ENCODE results near the gene UNC79. TPM values are rescaled to one million over a fixed set of nuclear protein-coding genes. Genes with fewer than 3 reads are reported as not detected.

UNC79 gene
- total RNA-seq, 1 donor from 2014 or later, result not detected

DNA sequence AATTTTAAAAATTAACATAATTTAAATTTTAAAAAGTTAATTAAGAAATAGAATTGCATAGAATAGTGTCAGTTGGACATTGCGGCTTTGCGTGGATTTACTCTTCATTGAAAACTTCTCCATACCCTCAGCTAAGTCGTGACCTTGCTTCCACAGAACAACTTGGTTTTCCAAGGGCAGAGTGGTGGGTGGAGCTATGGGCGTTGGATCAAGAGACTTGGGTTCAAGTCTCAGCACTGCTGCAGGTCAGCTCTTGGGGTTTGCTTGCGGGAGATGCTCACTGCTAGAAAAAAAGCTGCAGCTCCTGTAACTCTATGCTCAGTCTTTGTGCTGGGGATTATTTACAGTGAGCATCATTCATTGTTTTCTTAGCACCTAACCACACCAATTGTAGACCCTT is 223.9 kb downstream of the UNC79 start:
- intact Hi-C loops (cut with micrococcal nuclease), result no loop called here
- H3K4me1 Mint-ChIP-seq (ENCODE audit: low read depth), result no peaks in the 10 kb centered on the region

DNA sequence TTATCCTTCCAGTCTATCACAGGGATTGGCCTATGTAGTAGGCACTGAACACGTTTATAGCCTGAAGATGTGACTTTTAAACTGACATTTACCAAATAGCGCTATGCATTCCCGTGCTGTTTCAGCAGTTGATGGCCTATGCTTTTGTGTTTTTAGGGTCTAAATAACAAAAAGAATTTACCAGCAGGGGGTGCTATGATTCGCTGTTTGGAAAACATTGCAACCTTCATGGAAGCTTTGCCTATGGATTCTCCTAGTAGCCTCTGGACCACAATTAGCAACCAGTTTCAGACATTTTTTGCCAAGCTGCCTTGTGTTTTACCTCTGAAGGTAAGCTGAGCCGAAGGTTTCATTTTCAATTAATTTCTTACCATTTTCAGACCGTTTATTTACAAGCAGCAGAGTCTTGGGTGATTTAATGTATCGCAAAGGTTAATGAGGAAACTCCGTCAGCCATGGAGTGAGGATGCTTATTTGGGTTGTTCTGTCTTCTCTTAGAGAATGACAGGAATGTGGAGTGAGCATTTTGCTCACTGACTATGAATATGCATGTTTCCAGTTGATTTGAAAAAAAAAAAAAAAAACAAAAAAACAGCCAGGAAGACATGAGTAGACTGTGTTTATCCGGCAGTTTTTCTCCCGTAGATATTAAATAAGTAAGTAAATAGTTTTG is 224.5 kb downstream of the UNC79 start:
- H3K4me1 Mint-ChIP-seq (ENCODE audit: low read depth), result no peaks in the 10 kb centered on the region
- H3K9me3 Mint-ChIP-seq, result no peaks in the 10 kb centered on the region
- intact Hi-C loops (cut with micrococcal nuclease), result loop anchor here (1.0 kb wide), 1 partner anchor 238 kb away; no protein-coding TSS in a partner anchor
- H3K27ac Mint-ChIP-seq, result no peak overlapping the region
- no peak for DNase-seq (ENCODE audit: low spot score)
- no peaks in the 10 kb centered on the region for H3K36me3 Mint-ChIP-seq (ENCODE audit: low read depth)
- peaks cover 12% of the 10 kb centered on the region for H3K27me3 Mint-ChIP-seq (ENCODE audit: low read depth)
- H3K4me3 Mint-ChIP-seq (ENCODE audit: low read depth), result no peak overlapping the region

More for the DNA sequence above, 223.9 kb downstream of the UNC79 start:
- Mint-ChIP-seq H3K9me3 (no peaks in the 10 kb centered on the region), H3K36me3 (ENCODE audit: low read depth) (no peaks in the 10 kb centered on the region), H3K27me3 (ENCODE audit: low read depth) (peaks cover 12% of the 10 kb centered on the region), H3K27ac (no peak overlapping the region), H3K4me3 (ENCODE audit: low read depth) (no peak overlapping the region)
- no peak for DNase-seq (ENCODE audit: low spot score)

DNA sequence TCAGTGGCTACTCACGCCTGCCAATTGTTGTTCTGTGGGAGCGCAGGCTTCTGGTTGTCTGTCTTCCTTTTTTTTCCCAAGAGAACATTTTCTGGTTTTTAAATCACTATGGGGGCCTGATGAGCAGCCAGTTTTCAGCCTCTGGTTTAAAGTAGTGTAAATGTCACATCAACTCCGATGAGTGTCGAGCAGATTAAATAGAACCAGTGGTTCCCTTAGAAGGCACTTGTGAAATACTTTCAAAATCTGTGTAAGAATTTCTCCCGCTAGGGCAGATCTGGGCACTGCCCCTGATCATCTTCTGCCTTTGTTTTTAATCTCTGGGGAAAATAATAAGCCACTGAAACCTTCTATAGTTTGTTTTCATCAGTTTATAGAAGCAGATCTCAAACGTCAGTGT is 227.1 kb downstream of the UNC79 start:
- H3K9me3 Mint-ChIP-seq, result no peaks in the 10 kb centered on the region
- no peaks in the 10 kb centered on the region for H3K36me3 Mint-ChIP-seq (ENCODE audit: low read depth)
- intact Hi-C loops (cut with micrococcal nuclease), result no loop called here
- H3K4me1 Mint-ChIP-seq (ENCODE audit: low read depth), result no peaks in the 10 kb centered on the region
- no peak overlapping the region for H3K4me3 Mint-ChIP-seq (ENCODE audit: low read depth)
- H3K27ac Mint-ChIP-seq, result no peak overlapping the region
- DNase-seq (ENCODE audit: low spot score), result no peak
- H3K27me3 Mint-ChIP-seq (ENCODE audit: low read depth), result peaks cover 9% of the 10 kb centered on the region

DNA sequence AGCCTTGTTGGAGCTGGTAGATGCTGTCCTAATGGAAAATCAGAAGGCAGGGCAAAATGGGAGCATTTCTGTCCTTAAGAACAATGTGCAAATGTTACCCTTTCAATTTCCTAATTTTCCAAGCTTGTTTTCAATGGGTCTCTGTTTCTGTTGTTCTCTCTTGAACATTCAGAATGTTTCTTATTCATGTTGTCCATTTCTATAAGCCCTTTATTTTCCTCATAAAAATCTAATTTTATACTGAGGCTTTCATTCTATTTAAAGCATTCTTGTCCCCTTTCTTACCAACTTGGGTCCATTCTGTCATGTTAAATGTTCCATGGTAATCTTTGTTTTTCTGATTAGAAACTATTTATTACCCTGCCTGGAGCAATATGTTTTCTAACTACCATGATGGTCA is 232.6 kb downstream of the UNC79 start:
- H3K4me3 Mint-ChIP-seq (ENCODE audit: low read depth), result no peak overlapping the region
- DNase-seq (ENCODE audit: low spot score), result no peak
- H3K27ac Mint-ChIP-seq, result no peak overlapping the region
- peaks cover 34% of the 10 kb centered on the region for H3K9me3 Mint-ChIP-seq
- peaks cover 5% of the 10 kb centered on the region for H3K27me3 Mint-ChIP-seq (ENCODE audit: low read depth)
- H3K4me1 Mint-ChIP-seq (ENCODE audit: low read depth), result no peaks in the 10 kb centered on the region
- intact Hi-C loops (cut with micrococcal nuclease), result no loop called here
- no peaks in the 10 kb centered on the region for H3K36me3 Mint-ChIP-seq (ENCODE audit: low read depth)

DNA sequence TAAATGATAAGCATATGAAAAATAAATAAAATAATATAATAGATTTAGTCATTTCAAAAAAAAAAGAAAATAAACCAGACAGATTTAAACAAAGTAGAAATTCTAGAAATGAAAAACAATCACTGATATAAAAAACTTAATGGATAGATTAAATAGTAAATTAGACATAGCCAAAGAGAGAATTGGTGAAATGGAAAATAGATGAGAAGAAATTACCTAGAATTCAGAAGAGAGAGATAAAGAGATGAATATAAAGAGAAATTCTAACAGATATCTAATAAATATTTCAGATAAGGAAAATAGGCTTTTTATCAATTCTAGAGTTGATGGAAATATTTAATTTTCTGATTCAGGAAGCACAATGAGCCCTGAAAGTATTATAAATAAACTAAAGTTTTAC is 234.4 kb downstream of the UNC79 start:
- no peaks in the 10 kb centered on the region for H3K36me3 Mint-ChIP-seq (ENCODE audit: low read depth)
- no peak overlapping the region for H3K27ac Mint-ChIP-seq
- peaks cover 34% of the 10 kb centered on the region for H3K9me3 Mint-ChIP-seq
- intact Hi-C loops (cut with micrococcal nuclease), result no loop called here
- H3K4me1 Mint-ChIP-seq (ENCODE audit: low read depth), result no peaks in the 10 kb centered on the region
- H3K4me3 Mint-ChIP-seq (ENCODE audit: low read depth), result no peak overlapping the region
- no peak for DNase-seq (ENCODE audit: low spot score)
- peaks cover 2% of the 10 kb centered on the region for H3K27me3 Mint-ChIP-seq (ENCODE audit: low read depth)

DNA sequence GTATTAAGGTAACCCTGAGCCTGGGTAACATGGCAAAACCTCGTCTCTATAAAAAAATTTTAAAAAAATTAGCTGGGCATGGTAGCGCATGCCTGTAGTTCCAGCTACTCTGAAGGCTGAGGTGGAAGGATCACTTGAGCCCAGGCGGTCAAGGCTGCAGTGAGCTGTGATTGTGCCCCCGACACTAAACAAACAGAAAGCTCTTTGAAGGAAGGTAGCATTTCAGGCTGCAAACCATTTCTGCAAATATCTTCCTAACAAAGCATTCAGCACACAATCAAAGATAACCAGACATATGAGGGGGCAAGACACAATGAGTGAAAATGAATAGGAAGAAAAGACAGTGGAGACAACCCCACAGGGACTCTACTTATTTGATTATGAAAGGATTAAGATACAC is 238.9 kb downstream of the UNC79 start:
- peaks cover 10% of the 10 kb centered on the region for H3K27me3 Mint-ChIP-seq (ENCODE audit: low read depth)
- H3K9me3 Mint-ChIP-seq, result peaks cover 25% of the 10 kb centered on the region
- DNase-seq (ENCODE audit: low spot score), result no peak
- H3K4me1 Mint-ChIP-seq (ENCODE audit: low read depth), result no peaks in the 10 kb centered on the region
- no peak overlapping the region for H3K4me3 Mint-ChIP-seq (ENCODE audit: low read depth)
- no peak overlapping the region for H3K27ac Mint-ChIP-seq
- no peaks in the 10 kb centered on the region for H3K36me3 Mint-ChIP-seq (ENCODE audit: low read depth)
- intact Hi-C loops (cut with micrococcal nuclease), result no loop called here

DNA sequence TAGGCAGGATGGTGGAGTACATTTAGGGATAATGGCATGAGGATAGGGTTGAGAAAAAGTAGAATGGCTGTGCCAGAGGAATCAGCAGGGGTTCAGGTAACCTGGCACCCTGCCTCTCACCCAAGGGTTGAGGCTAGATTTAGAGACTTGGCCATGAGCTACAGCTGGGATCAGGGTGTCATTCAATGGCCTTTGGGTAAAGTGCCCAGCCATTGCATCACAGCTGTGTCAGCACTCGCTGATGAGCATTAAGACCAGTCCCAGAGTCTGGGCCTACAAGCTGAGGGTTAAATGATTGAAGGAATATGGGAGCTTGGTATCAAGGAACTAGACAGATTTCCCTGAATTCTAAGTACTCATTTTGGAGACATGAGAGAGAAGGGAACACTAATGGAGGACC is 243.6 kb downstream of the UNC79 start:
- Mint-ChIP-seq H3K4me3 (ENCODE audit: low read depth) (no peak overlapping the region), H3K9me3 (no peaks in the 10 kb centered on the region), H3K4me1 (ENCODE audit: low read depth) (no peaks in the 10 kb centered on the region), H3K27ac (no peak overlapping the region), H3K36me3 (ENCODE audit: low read depth) (no peaks in the 10 kb centered on the region), H3K27me3 (ENCODE audit: low read depth) (peaks cover 11% of the 10 kb centered on the region)
- intact Hi-C loops (cut with micrococcal nuclease), result no loop called here
- DNase-seq (ENCODE audit: low spot score), result no peak

DNA sequence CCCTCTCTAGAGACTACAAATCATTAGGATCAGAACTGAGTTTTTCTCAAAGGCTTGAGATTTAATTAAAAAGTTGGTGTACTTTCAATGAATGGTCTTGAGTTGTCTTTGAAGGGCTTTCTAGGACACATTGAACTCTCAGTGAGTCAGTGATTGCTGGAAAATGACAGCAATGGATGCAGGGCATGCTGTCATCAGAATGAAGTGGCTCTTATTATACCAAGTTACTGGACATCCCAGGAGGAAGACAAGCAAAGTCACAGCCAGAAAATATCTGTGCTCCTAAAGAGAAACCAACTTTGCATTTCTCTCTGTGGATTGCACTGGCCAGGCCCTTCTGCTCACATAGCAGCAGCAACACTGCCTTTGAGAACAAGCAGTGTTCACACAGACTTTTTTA is 244.9 kb downstream of the UNC79 start:
- no peaks in the 10 kb centered on the region for H3K4me1 Mint-ChIP-seq (ENCODE audit: low read depth)
- no peak overlapping the region for H3K27ac Mint-ChIP-seq
- H3K9me3 Mint-ChIP-seq, result no peaks in the 10 kb centered on the region
- no peak overlapping the region for H3K4me3 Mint-ChIP-seq (ENCODE audit: low read depth)
- H3K36me3 Mint-ChIP-seq (ENCODE audit: low read depth), result no peaks in the 10 kb centered on the region
- no peak for DNase-seq (ENCODE audit: low spot score)
- H3K27me3 Mint-ChIP-seq (ENCODE audit: low read depth), result peaks cover 15% of the 10 kb centered on the region
- intact Hi-C loops (cut with micrococcal nuclease), result no loop called here

DNA sequence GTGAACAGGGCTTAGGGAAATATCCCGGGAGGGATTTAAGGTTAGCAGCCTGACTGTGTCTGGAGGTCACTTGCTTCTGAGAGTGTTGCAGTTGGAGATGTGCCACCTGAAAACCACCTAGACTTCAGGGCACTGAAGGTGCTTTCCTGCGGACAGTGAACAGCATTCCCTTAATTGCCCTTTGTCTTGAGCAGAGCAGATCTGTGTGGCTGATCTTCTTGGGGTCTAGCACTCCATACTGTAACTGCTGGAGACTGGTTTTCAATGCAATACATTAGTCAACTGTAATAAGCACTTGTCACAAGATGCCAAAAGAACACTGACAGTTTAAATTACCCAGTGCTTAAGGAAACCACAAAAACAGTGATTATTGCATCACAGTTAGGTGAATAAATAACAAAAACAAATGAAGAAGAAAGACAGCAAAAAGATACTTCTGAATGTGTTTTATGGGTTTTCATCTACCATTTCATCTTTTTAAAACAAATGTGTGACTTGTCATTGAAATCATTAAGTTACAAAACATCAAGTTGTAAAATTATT is 245.7 kb downstream of the UNC79 start:
- no peak overlapping the region for H3K4me3 Mint-ChIP-seq (ENCODE audit: low read depth)

DNA sequence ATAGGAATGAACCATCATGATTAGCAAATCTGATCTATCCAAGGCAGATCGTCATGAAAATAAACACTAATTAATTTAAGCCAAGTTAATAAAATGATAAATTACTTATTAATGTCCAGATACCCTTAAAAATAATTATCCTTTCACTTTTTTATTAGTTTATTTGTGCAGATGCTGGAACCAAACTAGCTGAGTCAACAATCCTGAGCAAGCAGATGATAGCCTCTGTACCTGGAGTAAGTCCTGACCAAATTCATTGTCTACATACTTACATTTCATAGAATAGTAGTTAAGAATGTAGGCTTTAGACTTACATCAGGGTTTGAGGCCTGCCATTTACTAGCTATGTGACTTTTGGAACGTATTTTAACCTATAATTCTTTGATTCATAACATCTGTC is 251.7 kb downstream of the UNC79 start:
- Mint-ChIP-seq H3K27me3 (ENCODE audit: low read depth) (peaks cover 12% of the 10 kb centered on the region), H3K27ac (no peak overlapping the region), H3K36me3 (ENCODE audit: low read depth) (no peaks in the 10 kb centered on the region), H3K4me1 (ENCODE audit: low read depth) (no peaks in the 10 kb centered on the region), H3K4me3 (ENCODE audit: low read depth) (no peak overlapping the region), H3K9me3 (no peaks in the 10 kb centered on the region)
- intact Hi-C loops (cut with micrococcal nuclease), result no loop called here
- no peak for DNase-seq (ENCODE audit: low spot score)

More for the DNA sequence above, 245.7 kb downstream of the UNC79 start:
- no peak overlapping the region for H3K27ac Mint-ChIP-seq
- no peaks in the 10 kb centered on the region for H3K4me1 Mint-ChIP-seq (ENCODE audit: low read depth)
- intact Hi-C loops (cut with micrococcal nuclease), result no loop called here
- DNase-seq (ENCODE audit: low spot score), result no peak
- H3K9me3 Mint-ChIP-seq, result no peaks in the 10 kb centered on the region
- no peaks in the 10 kb centered on the region for H3K36me3 Mint-ChIP-seq (ENCODE audit: low read depth)
- H3K27me3 Mint-ChIP-seq (ENCODE audit: low read depth), result peaks cover 14% of the 10 kb centered on the region

DNA sequence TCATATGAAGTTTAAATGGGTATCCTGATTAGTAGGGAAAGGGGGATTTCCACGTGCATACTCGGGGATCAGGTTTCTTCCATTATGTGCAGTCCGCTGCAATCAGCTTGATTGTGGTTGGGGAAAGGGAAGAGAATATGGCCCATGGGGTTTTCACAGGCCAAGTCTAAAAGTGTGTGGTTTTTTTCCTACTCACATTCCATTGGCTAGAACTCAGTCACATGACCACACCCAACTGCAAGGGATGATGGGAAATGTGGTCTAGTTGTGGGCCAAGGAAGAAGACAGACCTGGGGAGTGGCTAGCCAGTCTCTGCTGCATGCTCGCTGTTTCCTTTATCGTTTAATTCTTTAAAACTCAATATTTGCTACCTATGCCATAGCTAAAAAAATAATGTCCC is 252.5 kb downstream of the UNC79 start:
- no peak for DNase-seq (ENCODE audit: low spot score)
- intact Hi-C loops (cut with micrococcal nuclease), result no loop called here
- H3K27ac Mint-ChIP-seq, result no peak overlapping the region
- no peaks in the 10 kb centered on the region for H3K4me1 Mint-ChIP-seq (ENCODE audit: low read depth)
- no peak overlapping the region for H3K4me3 Mint-ChIP-seq (ENCODE audit: low read depth)
- H3K9me3 Mint-ChIP-seq, result no peaks in the 10 kb centered on the region
- no peaks in the 10 kb centered on the region for H3K36me3 Mint-ChIP-seq (ENCODE audit: low read depth)
- H3K27me3 Mint-ChIP-seq (ENCODE audit: low read depth), result peaks cover 17% of the 10 kb centered on the region

DNA sequence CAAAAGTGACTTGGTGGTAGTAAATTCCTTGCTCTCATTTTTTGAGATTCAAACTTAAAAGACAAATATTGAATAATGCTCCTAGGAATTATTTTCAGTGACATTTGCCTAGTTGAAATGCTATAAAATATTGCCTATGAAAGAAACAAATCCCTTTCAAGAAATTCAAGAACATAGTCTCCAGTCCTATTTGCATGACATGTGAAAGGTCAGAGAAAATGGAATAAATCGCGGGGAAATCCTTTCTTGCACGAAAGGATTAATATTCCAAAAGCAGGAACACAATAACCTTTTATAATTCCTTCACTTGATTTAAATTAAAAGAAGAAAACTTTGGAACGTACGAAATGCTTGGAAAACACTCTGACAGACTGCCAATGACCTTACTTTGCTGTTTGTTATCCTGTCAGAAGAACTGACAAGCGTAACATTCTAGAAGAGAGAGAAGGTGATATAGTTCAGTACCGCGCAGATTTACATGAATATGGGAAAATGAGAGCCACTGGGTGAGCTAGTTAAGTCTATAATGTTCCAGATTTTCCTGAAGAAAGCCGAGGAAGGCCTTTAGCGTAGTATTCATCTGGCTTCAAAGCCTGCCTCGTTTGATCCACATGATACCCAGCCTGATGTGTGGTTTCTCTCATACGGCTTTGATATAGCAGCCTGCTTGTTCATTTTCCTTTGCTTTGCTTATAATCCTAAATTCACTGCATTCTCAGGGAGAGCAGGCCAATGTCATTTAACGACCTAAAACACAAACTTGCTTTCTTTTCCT is 254.6 kb downstream of the UNC79 start:
- Mint-ChIP-seq H3K36me3 (ENCODE audit: low read depth) (no peaks in the 10 kb centered on the region), H3K9me3 (no peaks in the 10 kb centered on the region), H3K27ac (no peak overlapping the region), H3K4me3 (ENCODE audit: low read depth) (no peak overlapping the region), H3K4me1 (ENCODE audit: low read depth) (no peaks in the 10 kb centered on the region), H3K27me3 (ENCODE audit: low read depth) (peaks cover 14% of the 10 kb centered on the region)
- no peak for DNase-seq (ENCODE audit: low spot score)
- intact Hi-C loops (cut with micrococcal nuclease), result no loop called here

DNA sequence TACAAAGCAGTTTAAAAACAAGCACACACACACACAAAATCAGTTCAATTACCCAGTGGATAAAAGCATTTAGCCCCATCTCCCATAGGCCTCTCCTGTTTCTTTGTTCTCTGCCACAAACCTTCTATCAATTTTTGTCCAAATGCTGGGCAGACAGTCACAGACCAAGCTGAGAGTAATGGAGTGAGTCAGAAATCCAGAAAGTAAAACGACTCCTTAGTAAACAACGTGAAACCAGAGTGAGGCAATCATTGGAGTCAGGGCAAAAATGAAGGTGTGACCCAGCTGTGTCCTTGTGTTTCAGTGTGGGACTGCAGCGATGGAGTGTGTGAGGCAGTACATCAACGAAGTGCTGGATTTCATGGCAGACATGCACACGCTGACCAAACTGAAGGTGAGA is 255.5 kb downstream of the UNC79 start:
- H3K27ac Mint-ChIP-seq, result no peak overlapping the region
- H3K4me3 Mint-ChIP-seq (ENCODE audit: low read depth), result no peak overlapping the region
- intact Hi-C loops (cut with micrococcal nuclease), result no loop called here
- H3K4me1 Mint-ChIP-seq (ENCODE audit: low read depth), result no peaks in the 10 kb centered on the region
- DNase-seq (ENCODE audit: low spot score), result no peak
- no peaks in the 10 kb centered on the region for H3K9me3 Mint-ChIP-seq
- no peaks in the 10 kb centered on the region for H3K36me3 Mint-ChIP-seq (ENCODE audit: low read depth)
- peaks cover 14% of the 10 kb centered on the region for H3K27me3 Mint-ChIP-seq (ENCODE audit: low read depth)

Measured in activated T-helper 2 cell treated with anti-CD3 and anti-CD28 coated beads, Interferon-gamma antibody, Interleukin-2, Interleukin-4, amounts not matched to agents 10 μg/mL and 5 μg/mL and 100 μg/mL, durations not matched to agents 14 hours and 24 hours and 36 hours (primary cell).